ENCODE data around the gene TBX3.

The TBX3 gene

GRCh38 chr12:114682106-114682784 lies 1.7 kb downstream of the TBX3 start:
- Histone ChIP-seq H3K27me3 (ENCODE audit: insufficient read depth, low read length) (no peaks in the 10 kb centered on the region), H2AFZ (ENCODE audit: low read length, unreplicated experiment) (peak overlapping the region; percentile 55), H3K4me3 (ENCODE audit: low read depth, low read length) (peak overlapping the region; percentile 97), H3K27ac (ENCODE audit: low read depth, low read length) (peak overlapping the region; percentile 88), H3K36me3 (ENCODE audit: insufficient read depth, low read length) (peaks cover 25% of the 10 kb centered on the region), H3K4me1 (ENCODE audit: control insufficient read depth, insufficient read depth, low read length, unreplicated experiment) (peaks cover 17% of the 10 kb centered on the region), H3K79me2 (ENCODE audit: control insufficient read depth, insufficient read depth, low read length, unreplicated experiment) (peaks cover 56% of the 10 kb centered on the region)

GRCh38 chr12:114681116-114681871 lies 2.7 kb downstream of the TBX3 start:
- peaks cover 59% of the 10 kb centered on the region for H3K79me2 ChIP-seq (ENCODE audit: control insufficient read depth, insufficient read depth, low read length, unreplicated experiment)
- peaks cover 17% of the 10 kb centered on the region for H3K4me1 ChIP-seq (ENCODE audit: control insufficient read depth, insufficient read depth, low read length, unreplicated experiment)
- peak overlapping the region; percentile 88 for H3K27ac ChIP-seq (ENCODE audit: low read depth, low read length)
- H2AFZ ChIP-seq (ENCODE audit: low read length, unreplicated experiment) = peak overlapping the region; percentile 36
- peak overlapping the region; percentile 97 for H3K4me3 ChIP-seq (ENCODE audit: low read depth, low read length)
- H3K27me3 ChIP-seq (ENCODE audit: insufficient read depth, low read length) = no peaks in the 10 kb centered on the region
- peaks cover 33% of the 10 kb centered on the region for H3K36me3 ChIP-seq (ENCODE audit: insufficient read depth, low read length)

- Histone ChIP-seq H3K27me3 (ENCODE audit: insufficient read depth, low read length) (no peaks in the 10 kb centered on the region), H3K4me3 (ENCODE audit: low read depth, low read length) (peak overlapping the region; percentile 97), H3K4me1 (ENCODE audit: control insufficient read depth, insufficient read depth, low read length, unreplicated experiment) (peaks cover 17% of the 10 kb centered on the region), H3K27ac (ENCODE audit: low read depth, low read length) (0 out of 2 replicates have a peak overlapping the region, but pooled peaks have one; percentile 88), H2AFZ (ENCODE audit: low read length, unreplicated experiment) (peak overlapping the region; percentile 36), H3K79me2 (ENCODE audit: control insufficient read depth, insufficient read depth, low read length, unreplicated experiment) (peaks cover 59% of the 10 kb centered on the region), H3K36me3 (ENCODE audit: insufficient read depth, low read length) (peaks cover 38% of the 10 kb centered on the region)
These were observed 3.3 kb downstream of the TBX3 start for GRCh38 chr12:114680604-114681069.

GRCh38 chr12:114679942-114680341 lies 4.0 kb downstream of the TBX3 start:
- H3K27ac ChIP-seq (ENCODE audit: low read depth, low read length) = no peak overlapping the region
- no peak overlapping the region for H2AFZ ChIP-seq (ENCODE audit: low read length, unreplicated experiment)
- peaks cover 59% of the 10 kb centered on the region for H3K79me2 ChIP-seq (ENCODE audit: control insufficient read depth, insufficient read depth, low read length, unreplicated experiment)
- peaks cover 17% of the 10 kb centered on the region for H3K4me1 ChIP-seq (ENCODE audit: control insufficient read depth, insufficient read depth, low read length, unreplicated experiment)
- H3K36me3 ChIP-seq (ENCODE audit: insufficient read depth, low read length) = peaks cover 42% of the 10 kb centered on the region
- peak overlapping the region; percentile 97 for H3K4me3 ChIP-seq (ENCODE audit: low read depth, low read length)
- H3K27me3 ChIP-seq (ENCODE audit: insufficient read depth, low read length) = no peaks in the 10 kb centered on the region

GRCh38 chr12:114679452-114679875 lies 4.5 kb downstream of the TBX3 start:
- Histone ChIP-seq H3K36me3 (ENCODE audit: insufficient read depth, low read length) (peaks cover 46% of the 10 kb centered on the region), H2AFZ (ENCODE audit: low read length, unreplicated experiment) (no peak overlapping the region), H3K27me3 (ENCODE audit: insufficient read depth, low read length) (no peaks in the 10 kb centered on the region), H3K79me2 (ENCODE audit: control insufficient read depth, insufficient read depth, low read length, unreplicated experiment) (peaks cover 59% of the 10 kb centered on the region), H3K4me3 (ENCODE audit: low read depth, low read length) (peak overlapping the region; percentile 97), H3K27ac (ENCODE audit: low read depth, low read length) (no peak overlapping the region), H3K4me1 (ENCODE audit: control insufficient read depth, insufficient read depth, low read length, unreplicated experiment) (peaks cover 17% of the 10 kb centered on the region)

GRCh38 chr12:114678718-114679117 lies 5.3 kb downstream of the TBX3 start:
- no peaks in the 10 kb centered on the region for H3K27me3 ChIP-seq (ENCODE audit: insufficient read depth, low read length)
- H3K27ac ChIP-seq (ENCODE audit: low read depth, low read length) = no peak overlapping the region

GRCh38 chr12:114678028-114678427 lies 5.9 kb downstream of the TBX3 start:
- Histone ChIP-seq H3K27me3 (ENCODE audit: insufficient read depth, low read length) (no peaks in the 10 kb centered on the region), H2AFZ (ENCODE audit: low read length, unreplicated experiment) (no peak overlapping the region), H3K36me3 (ENCODE audit: insufficient read depth, low read length) (peaks cover 51% of the 10 kb centered on the region), H3K27ac (ENCODE audit: low read depth, low read length) (no peak overlapping the region), H3K79me2 (ENCODE audit: control insufficient read depth, insufficient read depth, low read length, unreplicated experiment) (peaks cover 55% of the 10 kb centered on the region), H3K4me1 (ENCODE audit: control insufficient read depth, insufficient read depth, low read length, unreplicated experiment) (peaks cover 17% of the 10 kb centered on the region), H3K4me3 (ENCODE audit: low read depth, low read length) (no peak overlapping the region)

More at GRCh38 chr12:114678718-114679117, 5.3 kb downstream of the TBX3 start:
- peaks cover 17% of the 10 kb centered on the region for H3K4me1 ChIP-seq (ENCODE audit: control insufficient read depth, insufficient read depth, low read length, unreplicated experiment)
- H3K79me2 ChIP-seq (ENCODE audit: control insufficient read depth, insufficient read depth, low read length, unreplicated experiment) = peaks cover 59% of the 10 kb centered on the region
- peaks cover 49% of the 10 kb centered on the region for H3K36me3 ChIP-seq (ENCODE audit: insufficient read depth, low read length)
- H3K4me3 ChIP-seq (ENCODE audit: low read depth, low read length) = 0 out of 2 replicates have a peak overlapping the region, but pooled peaks have one; percentile 97
- no peak overlapping the region for H2AFZ ChIP-seq (ENCODE audit: low read length, unreplicated experiment)

- H3K4me1 ChIP-seq (ENCODE audit: control insufficient read depth, insufficient read depth, low read length, unreplicated experiment) = peaks cover 17% of the 10 kb centered on the region
- peaks cover 51% of the 10 kb centered on the region for H3K36me3 ChIP-seq (ENCODE audit: insufficient read depth, low read length)
These were observed 7.7 kb downstream of the TBX3 start for GRCh38 chr12:114676142-114676741.

GRCh38 chr12:114674251-114675047 lies 9.5 kb downstream of the TBX3 start:
- H3K36me3 ChIP-seq (ENCODE audit: insufficient read depth, low read length) = peaks cover 48% of the 10 kb centered on the region
- no peak overlapping the region for H3K27ac ChIP-seq (ENCODE audit: low read depth, low read length)
- peaks cover 7% of the 10 kb centered on the region for H3K4me1 ChIP-seq (ENCODE audit: control insufficient read depth, insufficient read depth, low read length, unreplicated experiment)
- no peak overlapping the region for H3K4me3 ChIP-seq (ENCODE audit: low read depth, low read length)
- H3K27me3 ChIP-seq (ENCODE audit: insufficient read depth, low read length) = no peaks in the 10 kb centered on the region
- peaks cover 20% of the 10 kb centered on the region for H3K79me2 ChIP-seq (ENCODE audit: control insufficient read depth, insufficient read depth, low read length, unreplicated experiment)
- H2AFZ ChIP-seq (ENCODE audit: low read length, unreplicated experiment) = no peak overlapping the region

More at GRCh38 chr12:114676142-114676741, 7.7 kb downstream of the TBX3 start:
- H3K27ac ChIP-seq (ENCODE audit: low read depth, low read length) = no peak overlapping the region
- H3K4me3 ChIP-seq (ENCODE audit: low read depth, low read length) = no peak overlapping the region
- H3K79me2 ChIP-seq (ENCODE audit: control insufficient read depth, insufficient read depth, low read length, unreplicated experiment) = peaks cover 37% of the 10 kb centered on the region
- no peaks in the 10 kb centered on the region for H3K27me3 ChIP-seq (ENCODE audit: insufficient read depth, low read length)
- H2AFZ ChIP-seq (ENCODE audit: low read length, unreplicated experiment) = no peak overlapping the region

GRCh38 chr12:114673901-114674250 lies 10.1 kb downstream of the TBX3 start:
- Histone ChIP-seq H2AFZ (ENCODE audit: low read length, unreplicated experiment) (no peak overlapping the region), H3K79me2 (ENCODE audit: control insufficient read depth, insufficient read depth, low read length, unreplicated experiment) (peaks cover 14% of the 10 kb centered on the region), H3K27ac (ENCODE audit: low read depth, low read length) (no peak overlapping the region), H3K36me3 (ENCODE audit: insufficient read depth, low read length) (peaks cover 43% of the 10 kb centered on the region), H3K4me3 (ENCODE audit: low read depth, low read length) (no peak overlapping the region), H3K27me3 (ENCODE audit: insufficient read depth, low read length) (no peaks in the 10 kb centered on the region), H3K4me1 (ENCODE audit: control insufficient read depth, insufficient read depth, low read length, unreplicated experiment) (peaks cover under 1% of the 10 kb centered on the region)
